ENCODE results near the gene SOBP. TPM values are rescaled to one million over a fixed set of nuclear protein-coding genes. Genes with fewer than 3 reads are reported as not detected.

SOBP gene
- total RNA-seq, 1 experiment from 2014 or later, result 10.1 TPM

DNA sequence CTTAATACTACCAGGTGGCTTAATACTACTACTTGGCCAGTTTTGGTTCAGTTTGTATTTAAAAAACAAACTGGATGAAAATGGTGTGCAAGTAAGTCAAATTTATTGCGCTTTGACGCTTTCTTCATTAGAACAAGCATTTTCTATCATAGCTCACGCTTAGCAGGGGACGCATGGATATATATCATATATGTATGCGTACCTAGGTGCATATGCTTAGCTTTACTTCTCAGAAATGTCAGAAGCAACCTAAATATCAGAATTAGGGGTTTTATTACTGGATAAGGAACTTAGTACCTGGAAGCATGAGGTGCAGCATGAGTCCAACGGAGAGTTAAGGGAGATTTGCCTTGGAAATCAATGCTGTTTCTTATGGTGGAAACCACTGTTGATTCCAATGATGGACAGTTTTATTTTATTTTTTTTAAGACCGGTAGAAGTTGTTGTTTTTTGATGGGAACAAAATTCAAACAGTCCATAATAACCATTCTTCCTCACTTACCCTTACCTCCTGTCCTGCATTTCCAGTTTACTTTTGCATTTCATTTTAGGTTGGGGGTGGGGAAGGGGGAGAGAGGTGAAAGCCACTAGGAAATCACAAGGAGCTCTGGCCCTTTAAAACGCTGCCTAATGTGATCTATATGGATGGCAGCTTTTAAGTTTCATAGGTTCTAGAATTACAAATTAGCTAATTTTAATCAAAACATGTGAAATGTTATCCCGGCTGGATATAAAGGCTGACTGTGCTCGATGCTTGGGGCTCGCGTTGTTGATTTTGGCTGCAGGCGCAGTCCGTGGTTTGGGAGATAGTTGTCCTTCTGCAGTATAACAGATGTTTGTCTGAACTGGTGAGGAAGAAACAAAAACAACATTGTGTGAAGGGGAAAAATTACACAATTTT lies 2.1 kb downstream of the SOBP start (continued):
- TF ChIP-seq, protein P1, sequence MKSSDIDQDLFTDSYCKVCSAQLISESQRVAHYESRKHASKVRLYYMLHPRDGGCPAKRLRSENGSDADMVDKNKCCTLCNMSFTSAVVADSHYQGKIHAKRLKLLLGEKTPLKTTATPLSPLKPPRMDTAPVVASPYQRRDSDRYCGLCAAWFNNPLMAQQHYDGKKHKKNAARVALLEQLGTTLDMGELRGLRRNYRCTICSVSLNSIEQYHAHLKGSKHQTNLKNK (CRISPR knock-in tag; IDR thresholded peaks at IDR 0.05), result no peak
- TF ChIP-seq HMGA2 (CRISPR knock-in tag; IDR thresholded peaks at IDR 0.05), result no peak
- TF ChIP-seq, protein P2, sequence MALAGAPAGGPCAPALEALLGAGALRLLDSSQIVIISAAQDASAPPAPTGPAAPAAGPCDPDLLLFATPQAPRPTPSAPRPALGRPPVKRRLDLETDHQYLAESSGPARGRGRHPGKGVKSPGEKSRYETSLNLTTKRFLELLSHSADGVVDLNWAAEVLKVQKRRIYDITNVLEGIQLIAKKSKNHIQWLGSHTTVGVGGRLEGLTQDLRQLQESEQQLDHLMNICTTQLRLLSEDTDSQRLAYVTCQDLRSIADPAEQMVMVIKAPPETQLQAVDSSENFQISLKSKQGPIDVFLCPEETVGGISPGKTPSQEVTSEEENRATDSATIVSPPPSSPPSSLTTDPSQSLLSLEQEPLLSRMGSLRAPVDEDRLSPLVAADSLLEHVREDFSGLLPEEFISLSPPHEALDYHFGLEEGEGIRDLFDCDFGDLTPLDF (CRISPR knock-in tag; IDR thresholded peaks at IDR 0.05), result no peak
- TF ChIP-seq, protein P3, sequence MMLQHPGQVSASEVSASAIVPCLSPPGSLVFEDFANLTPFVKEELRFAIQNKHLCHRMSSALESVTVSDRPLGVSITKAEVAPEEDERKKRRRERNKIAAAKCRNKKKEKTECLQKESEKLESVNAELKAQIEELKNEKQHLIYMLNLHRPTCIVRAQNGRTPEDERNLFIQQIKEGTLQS (CRISPR knock-in tag; conservative IDR thresholded peaks at IDR 0.05), result no peak
- TF ChIP-seq, protein P4, sequence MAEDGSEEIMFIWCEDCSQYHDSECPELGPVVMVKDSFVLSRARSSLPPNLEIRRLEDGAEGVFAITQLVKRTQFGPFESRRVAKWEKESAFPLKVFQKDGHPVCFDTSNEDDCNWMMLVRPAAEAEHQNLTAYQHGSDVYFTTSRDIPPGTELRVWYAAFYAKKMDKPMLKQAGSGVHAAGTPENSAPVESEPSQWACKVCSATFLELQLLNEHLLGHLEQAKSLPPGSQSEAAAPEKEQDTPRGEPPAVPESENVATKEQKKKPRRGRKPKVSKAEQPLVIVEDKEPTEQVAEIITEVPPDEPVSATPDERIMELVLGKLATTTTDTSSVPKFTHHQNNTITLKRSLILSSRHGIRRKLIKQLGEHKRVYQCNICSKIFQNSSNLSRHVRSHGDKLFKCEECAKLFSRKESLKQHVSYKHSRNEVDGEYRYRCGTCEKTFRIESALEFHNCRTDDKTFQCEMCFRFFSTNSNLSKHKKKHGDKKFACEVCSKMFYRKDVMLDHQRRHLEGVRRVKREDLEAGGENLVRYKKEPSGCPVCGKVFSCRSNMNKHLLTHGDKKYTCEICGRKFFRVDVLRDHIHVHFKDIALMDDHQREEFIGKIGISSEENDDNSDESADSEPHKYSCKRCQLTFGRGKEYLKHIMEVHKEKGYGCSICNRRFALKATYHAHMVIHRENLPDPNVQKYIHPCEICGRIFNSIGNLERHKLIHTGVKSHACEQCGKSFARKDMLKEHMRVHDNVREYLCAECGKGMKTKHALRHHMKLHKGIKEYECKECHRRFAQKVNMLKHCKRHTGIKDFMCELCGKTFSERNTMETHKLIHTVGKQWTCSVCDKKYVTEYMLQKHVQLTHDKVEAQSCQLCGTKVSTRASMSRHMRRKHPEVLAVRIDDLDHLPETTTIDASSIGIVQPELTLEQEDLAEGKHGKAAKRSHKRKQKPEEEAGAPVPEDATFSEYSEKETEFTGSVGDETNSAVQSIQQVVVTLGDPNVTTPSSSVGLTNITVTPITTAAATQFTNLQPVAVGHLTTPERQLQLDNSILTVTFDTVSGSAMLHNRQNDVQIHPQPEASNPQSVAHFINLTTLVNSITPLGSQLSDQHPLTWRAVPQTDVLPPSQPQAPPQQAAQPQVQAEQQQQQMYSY (CRISPR knock-in tag; IDR thresholded peaks at IDR 0.05), result no peak

DNA sequence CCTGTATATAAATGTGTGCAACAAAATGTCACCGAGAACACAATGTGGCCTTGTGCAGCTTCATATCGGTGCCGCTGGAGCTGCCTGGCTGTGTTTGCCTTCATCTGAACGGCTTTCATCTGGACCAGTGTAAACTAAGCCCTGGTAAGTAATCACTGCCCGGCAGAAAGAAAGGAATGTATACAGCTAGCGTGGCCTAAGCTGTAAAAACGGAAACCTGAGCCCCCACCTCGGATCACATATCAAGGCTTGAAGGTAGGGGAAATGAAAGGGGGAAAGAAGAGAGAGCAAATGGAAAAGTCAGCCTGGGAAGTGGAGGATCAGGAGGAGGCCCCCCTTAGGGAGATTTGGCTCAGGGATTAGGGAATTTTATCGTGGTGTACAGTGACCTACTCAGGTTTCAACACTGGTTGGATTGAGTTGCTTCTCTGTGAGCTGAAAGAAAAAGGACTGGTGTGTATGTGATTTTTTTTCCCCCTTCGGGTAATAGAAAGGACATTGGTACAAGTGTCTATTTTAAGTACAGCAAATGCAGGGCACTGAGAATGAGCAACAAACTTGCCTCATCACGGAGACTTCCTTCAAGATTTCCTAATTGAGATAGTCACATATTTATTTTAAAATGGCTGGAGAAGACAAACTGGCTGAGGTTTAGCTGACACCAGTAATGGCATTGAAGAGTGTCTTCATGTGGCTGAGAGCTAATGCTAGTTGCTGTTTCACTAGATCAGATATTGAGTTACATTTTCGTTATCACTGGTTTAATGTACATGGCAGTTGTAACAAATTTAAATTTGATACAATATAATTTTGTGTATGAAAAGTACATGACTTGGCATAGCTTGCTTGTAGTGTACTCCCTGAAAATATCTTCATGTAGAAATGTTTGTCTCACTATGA lies 3.5 kb downstream of the SOBP start:
- no peaks in the 10 kb centered on the region for H3K9me3 Mint-ChIP-seq
- no peak overlapping the region for H3K4me3 Mint-ChIP-seq
- TF ChIP-seq GABPB1 (CRISPR knock-in tag; IDR thresholded peaks at IDR 0.05) (peak; percentile 52), ZNF317 (CRISPR knock-in tag; IDR thresholded peaks at IDR 0.05; ENCODE audit: borderline replicate concordance, low read depth) (no peak)
- ChIA-PET CTCF (interaction anchor here (0.5 to 6.5 kb wide), 5 partner anchors 23 to 401 kb away, joined by 3 to 31 read pairs (median 3); partner anchors contain the start of gene PDSS2), POLR2A (no interaction called here)
- peaks cover 18% of the 10 kb centered on the region for H3K4me1 Mint-ChIP-seq
- no peaks in the 10 kb centered on the region for H3K36me3 Mint-ChIP-seq
- H3K27ac Mint-ChIP-seq, result no peak overlapping the region
- H3K27me3 Mint-ChIP-seq (ENCODE audit: low read depth), result peaks cover 13% of the 10 kb centered on the region
- no peak for DNase-seq (ENCODE audit: low spot score)
- no peak; the same call in 1 of the 2 replicates for ATAC-seq

DNA sequence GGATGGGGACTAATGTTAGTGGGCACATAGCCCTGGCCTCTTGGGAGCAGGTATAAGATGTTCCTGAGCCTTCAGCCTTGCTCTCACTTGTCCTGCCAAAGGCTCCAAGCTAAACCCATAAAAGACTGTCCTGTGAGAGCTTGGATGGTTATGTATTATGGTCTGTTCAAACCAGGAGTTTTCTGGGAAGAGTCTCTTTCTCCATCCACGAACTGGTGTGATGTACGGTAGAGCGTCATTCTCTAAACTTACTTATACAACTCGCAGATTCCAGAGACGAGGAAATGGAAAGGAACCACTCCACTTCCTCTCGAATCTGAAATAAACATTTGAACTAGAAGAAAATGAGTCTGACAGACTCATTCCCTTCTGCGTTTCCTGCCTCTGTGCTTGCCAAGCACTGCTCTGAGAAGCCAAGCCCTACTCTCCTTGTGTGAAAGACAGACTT lies 5.3 kb downstream of the SOBP start:
- no peak overlapping the region for H3K4me3 Mint-ChIP-seq
- peaks cover 7% of the 10 kb centered on the region for H3K27me3 Mint-ChIP-seq (ENCODE audit: low read depth)
- no peaks in the 10 kb centered on the region for H3K36me3 Mint-ChIP-seq
- ChIA-PET CTCF (interaction anchor here (1.0 kb wide), 1 partner anchor 160 kb away, joined by 6 read pairs; no protein-coding TSS in a partner anchor), POLR2A (no interaction called here)
- H3K9me3 Mint-ChIP-seq, result no peaks in the 10 kb centered on the region
- ATAC-seq, result no peak
- peak overlapping the region; percentile 61; the same call in 1 of the 2 replicates for H3K27ac Mint-ChIP-seq
- H3K4me1 Mint-ChIP-seq, result peaks cover 22% of the 10 kb centered on the region
- DNase-seq (ENCODE audit: low spot score), result no peak
- TF ChIP-seq, protein P5, sequence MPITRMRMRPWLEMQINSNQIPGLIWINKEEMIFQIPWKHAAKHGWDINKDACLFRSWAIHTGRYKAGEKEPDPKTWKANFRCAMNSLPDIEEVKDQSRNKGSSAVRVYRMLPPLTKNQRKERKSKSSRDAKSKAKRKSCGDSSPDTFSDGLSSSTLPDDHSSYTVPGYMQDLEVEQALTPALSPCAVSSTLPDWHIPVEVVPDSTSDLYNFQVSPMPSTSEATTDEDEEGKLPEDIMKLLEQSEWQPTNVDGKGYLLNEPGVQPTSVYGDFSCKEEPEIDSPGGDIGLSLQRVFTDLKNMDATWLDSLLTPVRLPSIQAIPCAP (CRISPR knock-in tag; IDR thresholded peaks at IDR 0.05), result no peak
- TF ChIP-seq, protein P6, sequence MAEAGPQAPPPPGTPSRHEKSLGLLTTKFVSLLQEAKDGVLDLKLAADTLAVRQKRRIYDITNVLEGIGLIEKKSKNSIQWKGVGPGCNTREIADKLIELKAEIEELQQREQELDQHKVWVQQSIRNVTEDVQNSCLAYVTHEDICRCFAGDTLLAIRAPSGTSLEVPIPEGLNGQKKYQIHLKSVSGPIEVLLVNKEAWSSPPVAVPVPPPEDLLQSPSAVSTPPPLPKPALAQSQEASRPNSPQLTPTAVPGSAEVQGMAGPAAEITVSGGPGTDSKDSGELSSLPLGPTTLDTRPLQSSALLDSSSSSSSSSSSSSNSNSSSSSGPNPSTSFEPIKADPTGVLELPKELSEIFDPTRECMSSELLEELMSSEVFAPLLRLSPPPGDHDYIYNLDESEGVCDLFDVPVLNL (CRISPR knock-in tag; IDR thresholded peaks at IDR 0.05; ENCODE audit: borderline replicate concordance, low read depth), result no peak
- no peak for TF ChIP-seq SP1 (CRISPR knock-in tag; conservative IDR thresholded peaks at IDR 0.05)
- TF ChIP-seq JAZF1 (CRISPR knock-in tag; IDR thresholded peaks at IDR 0.05), result no peak
- TF ChIP-seq IRF2 (CRISPR knock-in tag; IDR thresholded peaks at IDR 0.05; ENCODE audit: borderline replicate concordance, low read depth), result no peak
- TF ChIP-seq, protein P7, sequence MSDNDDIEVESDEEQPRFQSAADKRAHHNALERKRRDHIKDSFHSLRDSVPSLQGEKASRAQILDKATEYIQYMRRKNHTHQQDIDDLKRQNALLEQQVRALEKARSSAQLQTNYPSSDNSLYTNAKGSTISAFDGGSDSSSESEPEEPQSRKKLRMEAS (CRISPR knock-in tag; IDR thresholded peaks at IDR 0.05), result no peak
- no peak for TF ChIP-seq ZNF423 (CRISPR knock-in tag; IDR thresholded peaks at IDR 0.05)
- TF ChIP-seq FOXJ3 (CRISPR knock-in tag; IDR thresholded peaks at IDR 0.05; ENCODE audit: borderline replicate concordance), result no peak
- TF ChIP-seq, protein P8, sequence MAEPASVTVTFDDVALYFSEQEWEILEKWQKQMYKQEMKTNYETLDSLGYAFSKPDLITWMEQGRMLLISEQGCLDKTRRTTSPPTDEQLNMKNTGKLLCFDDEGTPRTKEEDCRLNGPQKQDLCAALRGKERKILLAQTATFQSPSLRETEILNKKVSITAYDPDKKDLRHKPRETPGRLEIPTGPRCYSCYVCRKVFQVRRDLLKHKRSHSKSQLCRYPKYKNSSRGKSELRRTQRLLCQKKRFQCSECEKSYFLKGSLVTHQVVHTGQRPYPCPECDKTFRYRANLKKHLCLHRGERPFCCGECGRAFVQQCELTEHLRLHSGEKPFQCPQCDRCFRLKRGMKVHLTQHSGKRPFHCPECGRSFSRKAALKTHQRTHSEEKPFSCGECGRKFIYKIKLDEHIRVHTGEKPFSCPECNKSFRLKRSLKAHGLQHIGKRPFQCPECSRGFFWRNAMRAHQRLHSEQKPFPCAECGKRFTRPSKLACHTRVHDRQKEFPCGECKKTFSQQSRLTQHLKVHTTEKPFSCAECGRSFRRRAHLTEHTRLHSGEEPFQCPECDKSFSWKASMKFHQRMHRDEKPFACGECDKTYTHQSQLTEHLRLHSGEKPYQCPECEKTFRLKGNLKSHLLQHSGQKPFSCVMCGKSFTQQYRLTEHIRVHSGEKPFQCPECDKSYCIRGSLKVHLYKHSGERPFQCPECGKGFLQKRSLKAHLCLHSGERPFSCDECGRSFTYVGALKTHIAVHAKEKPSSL (CRISPR knock-in tag; conservative IDR thresholded peaks at IDR 0.05), result no peak
- TF ChIP-seq, protein P9, sequence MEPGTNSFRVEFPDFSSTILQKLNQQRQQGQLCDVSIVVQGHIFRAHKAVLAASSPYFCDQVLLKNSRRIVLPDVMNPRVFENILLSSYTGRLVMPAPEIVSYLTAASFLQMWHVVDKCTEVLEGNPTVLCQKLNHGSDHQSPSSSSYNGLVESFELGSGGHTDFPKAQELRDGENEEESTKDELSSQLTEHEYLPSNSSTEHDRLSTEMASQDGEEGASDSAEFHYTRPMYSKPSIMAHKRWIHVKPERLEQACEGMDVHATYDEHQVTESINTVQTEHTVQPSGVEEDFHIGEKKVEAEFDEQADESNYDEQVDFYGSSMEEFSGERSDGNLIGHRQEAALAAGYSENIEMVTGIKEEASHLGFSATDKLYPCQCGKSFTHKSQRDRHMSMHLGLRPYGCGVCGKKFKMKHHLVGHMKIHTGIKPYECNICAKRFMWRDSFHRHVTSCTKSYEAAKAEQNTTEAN (CRISPR knock-in tag; IDR thresholded peaks at IDR 0.05), result no peak
- TF ChIP-seq SOX15 (CRISPR knock-in tag; IDR thresholded peaks at IDR 0.05), result no peak

All from WTC11 (cell line).